ENCODE measurements around the gene SAXO1.
"Not testable (repeated sequence)": the region's sequence is repeated elsewhere in the genome, so short reads cannot be mapped to it uniquely, and the experiment has no call there.

Gene SAXO1

DNA sequence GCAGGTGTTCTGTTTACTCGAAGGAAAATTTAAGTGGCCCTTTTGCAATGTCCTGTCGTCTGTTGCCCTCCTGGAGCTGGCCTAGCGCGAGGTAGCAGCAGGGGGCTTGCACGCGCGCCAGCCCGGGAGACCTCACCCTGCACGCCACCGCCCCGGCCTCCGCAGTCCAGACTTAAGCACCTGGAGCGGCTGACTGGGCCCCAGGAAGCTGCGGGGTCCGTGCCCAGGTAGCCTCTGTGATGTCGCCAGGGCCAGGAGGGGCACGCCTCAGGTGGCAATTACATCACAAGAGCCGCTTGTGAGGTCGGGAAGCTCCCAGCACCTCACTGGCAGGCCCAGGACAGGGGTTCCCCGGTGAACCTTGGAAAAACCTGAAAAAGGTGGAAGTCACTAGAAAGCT is at the start of gene SAXO1:
Gene SAXO1 (minus strand): TSS at position 195 of the 400 bp plus-strand sequence. CDS start 301 bp downstream, outside the sequence.
- no peak for DNase-seq (ENCODE audit: low read depth in 3 of 3)

DNA sequence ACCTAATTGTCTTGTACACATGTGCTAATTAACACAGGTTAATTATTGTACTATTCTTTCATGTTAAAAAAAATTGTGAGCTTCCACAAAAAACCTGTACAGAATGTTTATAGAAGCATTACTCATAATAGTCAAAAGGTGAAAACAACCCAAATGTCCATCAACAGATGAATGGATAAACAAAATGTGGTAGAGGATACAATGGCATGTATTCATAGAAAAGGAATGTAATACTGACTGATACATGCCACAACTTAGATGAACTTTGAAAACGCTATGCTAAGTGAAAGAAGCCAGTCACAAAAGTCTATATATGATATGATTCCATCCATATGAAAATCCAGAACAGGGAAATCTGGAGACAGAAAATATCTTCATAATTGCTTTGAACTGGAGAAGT is 41.8 kb upstream of the SAXO1 start:
- DNase-seq (ENCODE audit: low read depth in 3 of 3): no peak

DNA sequence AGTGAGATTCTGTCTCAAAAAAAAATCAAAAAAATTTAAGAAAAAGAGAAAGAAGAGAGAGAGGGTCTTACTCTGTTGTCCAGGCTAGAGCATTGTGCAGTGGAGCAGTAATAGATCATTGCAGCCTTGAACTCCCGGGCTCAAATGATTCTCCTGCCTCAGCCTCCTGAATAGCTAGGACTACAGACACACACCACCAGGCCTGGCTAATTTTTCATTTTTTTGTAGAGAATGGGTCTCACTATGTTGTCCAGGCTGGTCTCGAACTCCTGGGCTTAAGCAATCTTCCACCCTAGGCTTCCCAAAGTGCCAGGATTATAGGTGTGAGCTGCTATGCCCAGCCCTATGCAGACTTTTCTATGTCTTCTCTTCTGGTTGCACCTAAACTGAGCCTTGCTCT is 41.2 kb upstream of the SAXO1 start:
- DNase-seq (ENCODE audit: low read depth in 3 of 3): no peak

DNA sequence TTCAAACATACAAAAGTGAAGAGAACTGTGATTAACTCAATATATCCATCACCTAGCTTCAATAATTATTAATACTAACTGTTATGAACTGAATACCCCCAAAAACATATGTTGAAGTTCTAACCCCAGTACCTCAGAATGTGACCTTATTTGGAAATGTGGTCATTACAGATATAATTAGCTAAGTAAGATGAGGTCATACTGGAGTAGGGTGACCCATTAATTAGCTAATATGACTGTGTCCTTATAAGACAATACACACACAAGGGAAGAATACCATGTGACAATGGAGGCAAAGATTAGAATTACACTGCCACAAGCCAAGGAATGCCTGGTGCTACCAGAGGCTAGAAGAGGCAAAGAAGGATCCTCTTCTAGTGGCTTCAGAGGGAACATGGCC is 24.0 kb upstream of the SAXO1 start:
- DNase-seq (ENCODE audit: low read depth in 3 of 3): no peak

- DNase-seq (ENCODE audit: low read depth in 3 of 3): no peak
Measured at GRCh38 chr9:19050637-19051591, 17.9 kb upstream of the SAXO1 start.

GRCh38 chr9:19049917-19050636 is 17.1 kb upstream of the SAXO1 start:
- DNase-seq (ENCODE audit: low read depth in 3 of 3): no peak

GRCh38 chr9:19048966-19049916 is 16.2 kb upstream of the SAXO1 start, which contains the start of gene RRAGA:
TSS of gene RRAGA (plus strand) at chr9:19049427. CDS start at chr9:19049660, 233 bp downstream.
- peak; percentile 85 to 92 (median 91) for DNase-seq (ENCODE audit: low read depth in 3 of 3)

GRCh38 chr9:19036611-19037010 is 3.6 kb upstream of the SAXO1 start:
- no peak for DNase-seq (ENCODE audit: low read depth in 3 of 3)

DNA sequence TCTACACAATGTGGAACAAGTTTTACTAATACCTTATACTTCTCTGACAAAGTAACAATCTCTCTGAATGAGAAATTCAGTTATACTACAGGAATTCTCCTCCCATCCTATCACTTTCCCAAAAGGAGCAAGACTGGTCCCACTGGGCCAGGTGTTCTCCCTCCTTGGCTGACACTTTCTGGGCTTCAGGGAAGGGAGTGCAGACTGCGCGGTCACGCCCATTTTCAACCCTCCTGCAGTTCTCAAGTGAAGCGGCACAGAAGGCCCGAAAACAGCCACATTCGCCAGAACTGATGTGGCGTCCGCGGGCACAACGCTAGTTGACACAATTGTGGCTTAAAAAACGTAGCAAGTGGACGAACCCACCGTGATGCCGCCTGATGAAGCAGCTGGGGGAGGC is 603 bp downstream of the SAXO1 start:
- DNase-seq (ENCODE audit: low read depth in 3 of 3): no peak

GRCh38 chr9:19030899-19031298 is 2.1 kb downstream of the SAXO1 start:
- no peak for DNase-seq (ENCODE audit: low read depth in 3 of 3)

- no peak for DNase-seq (ENCODE audit: low read depth in 3 of 3)
Measured at GRCh38 chr9:19028835-19029451, 4.1 kb downstream of the SAXO1 start.

DNA sequence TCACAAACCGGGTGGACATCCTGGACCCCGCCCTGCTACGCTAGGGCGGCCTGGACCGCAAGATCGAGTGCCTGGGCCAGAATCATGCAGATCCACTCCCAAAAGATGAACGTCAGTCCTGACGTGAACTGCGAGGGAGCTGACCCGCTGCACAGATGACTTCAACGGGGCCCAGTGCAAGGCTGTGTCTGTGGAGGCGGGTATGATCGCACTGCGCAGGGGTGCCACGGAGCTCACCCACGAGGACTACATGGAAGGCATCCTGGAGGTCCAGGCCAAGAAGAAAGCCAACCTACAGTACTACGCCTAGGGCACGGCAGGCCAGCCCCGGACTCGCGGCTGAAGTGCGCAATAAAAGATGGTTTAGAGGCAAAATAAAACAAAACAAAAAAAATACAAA is 5.2 kb downstream of the SAXO1 start:
- no peak for DNase-seq (ENCODE audit: low read depth in 3 of 3)

DNA sequence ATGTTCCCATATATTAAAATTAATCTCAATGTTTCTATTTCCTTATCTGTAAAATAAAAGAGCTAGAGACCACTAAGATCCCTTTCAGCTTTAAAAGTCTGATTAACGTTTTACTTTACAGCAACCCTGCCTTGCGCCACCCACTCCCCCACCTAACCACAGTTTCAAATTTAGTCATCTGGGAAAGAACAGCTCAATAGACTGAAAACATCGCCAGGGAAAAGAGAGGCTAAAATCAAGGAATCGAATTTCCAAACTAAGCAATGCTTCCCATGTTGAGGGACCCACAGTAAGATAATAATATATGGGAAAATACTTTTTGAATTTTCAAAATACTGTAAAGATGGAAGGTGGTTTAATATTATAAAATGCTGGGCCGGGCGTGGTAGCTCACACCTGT is 6.6 kb downstream of the SAXO1 start:
- no peak for DNase-seq (ENCODE audit: low read depth in 3 of 3)

- no peak for DNase-seq (ENCODE audit: low read depth in 3 of 3)
Measured at GRCh38 chr9:19023078-19023477, 9.9 kb downstream of the SAXO1 start.

GRCh38 chr9:19022206-19022605 is 10.8 kb downstream of the SAXO1 start:
- no peak for DNase-seq (ENCODE audit: low read depth in 3 of 3)

- DNase-seq (ENCODE audit: low read depth in 3 of 3): not testable (repeated sequence)
Measured at GRCh38 chr9:19021649-19022048, 11.4 kb downstream of the SAXO1 start.

DNA sequence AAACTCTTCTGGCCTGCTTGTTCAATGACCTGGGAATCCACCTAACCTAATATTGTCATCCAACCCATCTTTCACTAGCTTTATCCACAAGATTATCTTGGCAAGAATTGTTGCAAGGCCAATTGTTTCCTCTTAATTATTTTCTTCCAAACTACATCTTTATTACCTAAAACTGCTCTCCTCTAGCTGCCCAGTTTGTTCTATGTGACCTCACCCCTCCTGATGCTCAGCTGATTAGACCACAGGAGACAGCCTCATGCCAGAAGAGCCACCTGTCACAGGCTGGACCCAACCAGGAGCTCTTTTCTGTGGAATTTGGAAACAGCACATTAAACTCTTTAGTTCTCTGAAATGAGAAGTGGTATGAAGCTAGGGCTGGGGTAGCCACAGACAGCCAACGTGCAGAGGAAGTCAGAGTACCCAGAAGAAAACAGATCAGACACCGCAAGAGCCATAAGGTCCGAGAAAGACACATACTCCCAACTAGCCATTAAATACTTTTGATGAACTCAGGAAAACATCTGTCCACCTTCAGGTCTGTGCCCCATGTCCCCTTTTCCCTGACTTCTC is 12.0 kb downstream of the SAXO1 start:
- DNase-seq (ENCODE audit: low read depth in 3 of 3): no peak

- DNase-seq (ENCODE audit: low read depth in 3 of 3): no peak
Measured at GRCh38 chr9:19018201-19018600, 14.8 kb downstream of the SAXO1 start.

- no peak for DNase-seq (ENCODE audit: low read depth in 3 of 3)
Measured at GRCh38 chr9:19009391-19009965, 23.5 kb downstream of the SAXO1 start.

- DNase-seq (ENCODE audit: low read depth in 3 of 3): no peak
Measured at GRCh38 chr9:19000133-19000532, 32.9 kb downstream of the SAXO1 start.

Measured in stimulated activated CD4-positive, alpha-beta T cell treated with anti-CD3 and anti-CD28 coated beads, TNF-alpha, amount 100 ng/mL, for 24 hours (primary cell).